Activated B cell treated with CpG ODN at 0.5 μM for 24 hours (primary cell): ENCODE results near the gene LGALS8. TPM values are rescaled to one million over a fixed set of nuclear protein-coding genes. Genes with fewer than 3 reads are reported as not detected.
"Not testable (repeated sequence)": the region's sequence is repeated elsewhere in the genome, so short reads cannot be mapped to it uniquely, and the experiment has no call there.

ENCODE experiments used
- ATAC-seq: fragments of 200-7000 bp; cut with Tn5 transposase; one replicate; pipeline ENCODE4 v1.10.0; 2021; ENCODE audit warnings: low read depth, mild to moderate bottlenecking, moderate library complexity
- CTCF ChIA-PET: fragments of 350-600 bp; sonication (Branson Sonifier 250); formaldehyde crosslinking; loops from one replicate; lab custom pipeline; 2021; ENCODE audit warnings: antibody characterized with exemption; lab: Charles Lee
- POLR2A ChIA-PET: fragments of 350-600 bp; sonication (Branson Sonifier 250); formaldehyde crosslinking; loops from one replicate; lab custom pipeline; 2021; ENCODE audit warnings: antibody characterized with exemption; lab: Charles Lee
- DNase-seq: peaks from one replicate; pipeline ENCODE4 v3.0.0; 2022
- H3K27ac Mint-ChIP-seq: one replicate; pipeline ENCODE4 v1.8.0; 2020; ENCODE audit warnings: mixed read lengths
- H3K27me3 Mint-ChIP-seq: one replicate; pipeline ENCODE4 v1.8.0; 2021; ENCODE audit warnings: mixed read lengths
- H3K36me3 Mint-ChIP-seq: one replicate; pipeline ENCODE4 v1.8.0; 2021; ENCODE audit warnings: low read depth, mixed read lengths
- H3K4me1 Mint-ChIP-seq: one replicate; pipeline ENCODE4 v1.8.0; 2021; ENCODE audit warnings: mixed read lengths
- H3K4me3 Mint-ChIP-seq: one replicate; pipeline ENCODE4 v1.8.0; 2020; ENCODE audit warnings: mild to moderate bottlenecking, mixed read lengths
- H3K9me3 Mint-ChIP-seq: one replicate; pipeline ENCODE4 v1.8.0; 2020; ENCODE audit warnings: mixed read lengths
- intact Hi-C: fragments of 100-400 bp; cut with micrococcal nuclease; formaldehyde crosslinking; loops from one replicate; pipeline ENCODE4 v1.15.1; 2024
- total RNA-seq: library from RNA; stranded (reverse); gene quantifications from 2 replicates; pipeline ENCODE4 v1.2.3, GENCODE V29; 2022
- TF ChIP-seq, protein P1 (sequence below): fragments of 200-600 bp; IDR thresholded peaks from one replicate; pipeline ENCODE4 v1.8.0; 2022; ENCODE audit warnings: antibody characterized with exemption, mild to moderate bottlenecking

LGALS8 gene
- total RNA-seq, 1 donor from 2014 or later = 37.4 TPM

DNA sequence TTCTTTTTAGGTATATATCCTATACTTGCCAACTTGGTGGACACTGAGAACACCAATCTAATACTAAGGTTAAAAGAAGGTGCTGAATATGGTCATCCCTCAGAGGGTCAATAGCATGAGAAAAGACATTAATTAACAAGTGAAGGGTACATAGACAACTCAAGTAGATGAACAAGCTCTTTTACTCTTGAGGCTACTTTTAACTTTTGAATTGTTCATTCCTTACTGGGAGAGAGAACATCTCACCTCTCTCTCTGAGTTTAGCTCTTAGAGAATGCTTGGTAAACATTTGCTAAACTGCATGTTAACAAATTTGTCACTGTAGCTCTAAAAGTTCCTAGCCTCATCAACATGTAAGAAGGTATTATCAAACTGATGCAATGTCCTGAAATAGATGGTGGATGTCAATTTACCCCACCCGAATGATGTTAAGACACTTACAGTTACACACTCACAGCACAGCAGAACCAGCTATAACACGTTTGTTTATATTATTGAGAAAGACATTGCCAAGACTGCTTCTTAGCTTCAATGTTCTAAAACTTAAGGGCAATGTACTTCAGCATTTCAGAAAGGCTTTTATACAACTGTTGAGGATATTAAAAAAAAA, 44.6 kb downstream of the LGALS8 start:
- ATAC-seq = no peak
- H3K4me3 Mint-ChIP-seq = no peak overlapping the region
- H3K4me1 Mint-ChIP-seq = no peaks in the 10 kb centered on the region
- TF ChIP-seq, protein P1, sequence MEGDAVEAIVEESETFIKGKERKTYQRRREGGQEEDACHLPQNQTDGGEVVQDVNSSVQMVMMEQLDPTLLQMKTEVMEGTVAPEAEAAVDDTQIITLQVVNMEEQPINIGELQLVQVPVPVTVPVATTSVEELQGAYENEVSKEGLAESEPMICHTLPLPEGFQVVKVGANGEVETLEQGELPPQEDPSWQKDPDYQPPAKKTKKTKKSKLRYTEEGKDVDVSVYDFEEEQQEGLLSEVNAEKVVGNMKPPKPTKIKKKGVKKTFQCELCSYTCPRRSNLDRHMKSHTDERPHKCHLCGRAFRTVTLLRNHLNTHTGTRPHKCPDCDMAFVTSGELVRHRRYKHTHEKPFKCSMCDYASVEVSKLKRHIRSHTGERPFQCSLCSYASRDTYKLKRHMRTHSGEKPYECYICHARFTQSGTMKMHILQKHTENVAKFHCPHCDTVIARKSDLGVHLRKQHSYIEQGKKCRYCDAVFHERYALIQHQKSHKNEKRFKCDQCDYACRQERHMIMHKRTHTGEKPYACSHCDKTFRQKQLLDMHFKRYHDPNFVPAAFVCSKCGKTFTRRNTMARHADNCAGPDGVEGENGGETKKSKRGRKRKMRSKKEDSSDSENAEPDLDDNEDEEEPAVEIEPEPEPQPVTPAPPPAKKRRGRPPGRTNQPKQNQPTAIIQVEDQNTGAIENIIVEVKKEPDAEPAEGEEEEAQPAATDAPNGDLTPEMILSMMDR = no peak
- H3K9me3 Mint-ChIP-seq = no peaks in the 10 kb centered on the region
- no peaks in the 10 kb centered on the region for H3K27me3 Mint-ChIP-seq
- CTCF ChIA-PET = no interaction called here
- H3K27ac Mint-ChIP-seq = no peak overlapping the region
- POLR2A ChIA-PET = no interaction called here
- H3K36me3 Mint-ChIP-seq = peaks cover 93% of the 10 kb centered on the region
- intact Hi-C loops = no loop called here
- DNase-seq = no peak

DNA sequence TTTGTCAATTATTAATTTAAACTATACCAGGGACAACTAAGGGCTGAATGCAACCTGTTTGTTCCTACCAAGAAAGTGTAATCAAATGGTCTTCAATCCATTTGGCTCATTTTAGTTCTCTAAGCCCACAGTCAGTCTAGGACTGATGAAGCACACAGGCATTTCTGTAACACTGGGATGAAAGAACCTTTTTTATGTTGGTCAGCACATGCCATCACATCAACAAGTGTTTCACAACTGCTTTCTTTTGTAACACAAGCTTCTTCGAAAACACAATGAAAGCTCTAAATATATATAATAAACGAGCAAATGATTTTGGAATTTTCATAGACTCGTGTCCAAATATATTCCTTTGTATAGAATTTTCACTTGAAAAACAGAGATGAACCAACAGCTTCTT, 51.7 kb downstream of the LGALS8 start:
- CTCF ChIA-PET = no interaction called here
- DNase-seq (no peak), ATAC-seq (no peak)
- Mint-ChIP-seq H3K36me3 (peaks cover 85% of the 10 kb centered on the region), H3K4me1 (no peaks in the 10 kb centered on the region), H3K9me3 (no peaks in the 10 kb centered on the region), H3K27ac (no peak overlapping the region), H3K4me3 (no peak overlapping the region), H3K27me3 (no peaks in the 10 kb centered on the region)
- POLR2A ChIA-PET = no interaction called here
- TF ChIP-seq, protein P1 = no peak
- intact Hi-C loops = no loop called here

DNA sequence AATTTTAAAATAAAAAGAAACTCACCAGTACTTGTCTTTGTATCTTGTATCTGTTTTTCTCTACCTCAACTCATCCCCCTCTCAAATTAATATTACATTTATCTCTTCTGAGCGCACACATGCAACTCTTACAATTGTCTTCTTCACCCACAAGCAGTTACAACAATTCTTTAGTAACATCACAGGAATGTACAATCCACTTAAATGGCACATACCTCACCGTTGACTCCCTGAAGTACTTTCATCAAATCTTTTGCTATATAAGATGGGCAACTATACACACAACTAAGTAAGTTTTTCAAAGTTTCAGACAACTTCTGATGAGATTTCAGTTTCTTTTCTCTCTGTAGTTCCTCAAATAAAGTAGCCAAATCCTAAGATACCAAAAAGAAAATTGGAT, 52.2 kb downstream of the LGALS8 start:
- ATAC-seq (no peak), DNase-seq (no peak)
- no peaks in the 10 kb centered on the region for H3K27me3 Mint-ChIP-seq
- TF ChIP-seq, protein P1 = no peak
- no peak overlapping the region for H3K4me3 Mint-ChIP-seq
- ChIA-PET CTCF (no interaction called here), POLR2A (no interaction called here)
- intact Hi-C loops = no loop called here
- H3K36me3 Mint-ChIP-seq = peaks cover 84% of the 10 kb centered on the region
- no peaks in the 10 kb centered on the region for H3K9me3 Mint-ChIP-seq
- no peak overlapping the region for H3K27ac Mint-ChIP-seq
- H3K4me1 Mint-ChIP-seq = no peaks in the 10 kb centered on the region

DNA sequence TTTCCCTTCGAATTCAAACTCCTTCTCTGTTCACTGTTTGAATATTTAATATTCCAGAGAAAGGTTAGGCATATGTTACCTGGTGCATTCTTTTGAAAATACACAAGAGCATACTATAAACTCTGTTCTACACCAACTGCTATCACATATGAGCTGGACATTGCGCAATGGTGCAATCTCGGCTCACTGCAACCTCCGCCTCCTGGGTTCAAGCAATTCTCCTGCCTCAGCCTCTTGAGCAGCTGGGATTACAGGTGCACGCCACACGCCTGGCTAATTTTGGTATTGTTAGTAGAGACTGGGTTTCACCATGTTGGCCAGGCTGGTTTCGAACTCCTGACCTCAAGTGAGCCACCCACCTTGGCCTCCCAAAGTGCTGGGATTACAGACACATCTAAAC, 53.3 kb downstream of the LGALS8 start:
- H3K27me3 Mint-ChIP-seq, CTCF ChIA-PET, H3K27ac Mint-ChIP-seq, H3K9me3 Mint-ChIP-seq, intact Hi-C loops, ATAC-seq, DNase-seq, H3K4me1 Mint-ChIP-seq, H3K4me3 Mint-ChIP-seq: not testable (repeated sequence)
- H3K36me3 Mint-ChIP-seq = peaks cover 84% of the 10 kb centered on the region
- POLR2A ChIA-PET = interaction anchor here (0.7 kb wide), 1 partner anchor 13 kb away, joined by 3 read pairs; no protein-coding TSS in a partner anchor

DNA sequence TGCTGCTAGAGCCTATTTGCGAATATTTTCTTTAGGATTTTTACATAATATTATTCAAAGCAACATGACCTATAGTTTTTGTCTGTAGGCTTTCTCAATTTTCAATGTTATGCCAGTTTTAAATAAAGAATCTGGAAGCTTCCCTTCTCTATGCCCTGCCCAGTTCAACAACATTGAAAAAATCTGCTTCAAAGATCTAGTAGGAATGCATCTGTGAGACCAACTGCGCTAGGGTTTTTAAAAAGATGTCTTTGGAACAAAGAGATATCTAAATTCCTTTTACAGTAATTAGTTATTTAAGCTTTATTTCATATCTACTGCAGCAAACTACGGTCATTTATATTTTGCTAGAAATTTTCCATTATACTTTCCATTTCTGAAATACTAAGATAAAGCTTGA, 54.9 kb downstream of the LGALS8 start:
- ChIA-PET CTCF (no interaction called here), POLR2A (no interaction called here)
- H3K4me3 Mint-ChIP-seq = no peak overlapping the region

DNA sequence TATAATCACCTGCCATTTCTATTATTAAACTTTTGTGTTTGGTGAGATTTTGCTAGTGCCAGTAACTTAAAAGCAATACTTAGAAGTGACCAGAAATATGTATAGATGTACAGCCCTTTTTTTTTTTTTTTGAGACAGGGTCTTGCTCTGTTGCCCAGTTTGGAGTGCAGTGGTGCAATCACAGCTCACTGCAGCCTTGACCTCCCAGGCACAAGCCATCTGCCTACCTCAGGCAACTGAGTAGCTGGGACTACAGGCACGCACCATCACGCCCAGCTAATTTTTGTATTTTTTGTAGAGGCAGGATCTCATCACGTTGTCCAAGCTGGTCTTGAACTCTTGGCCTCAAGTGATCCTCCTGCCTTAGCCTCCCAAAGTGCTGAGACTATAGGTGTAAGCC, 56.6 kb downstream of the LGALS8 start:
- H3K4me3 Mint-ChIP-seq, H3K4me1 Mint-ChIP-seq, H3K27ac Mint-ChIP-seq, H3K27me3 Mint-ChIP-seq, DNase-seq, CTCF ChIA-PET, ATAC-seq, intact Hi-C loops, H3K9me3 Mint-ChIP-seq: not testable (repeated sequence)
- POLR2A ChIA-PET = interaction anchor here (0.6 to 0.7 kb wide), 3 partner anchors 14 to 673 kb away, joined by 3 to 7 read pairs (median 7); no protein-coding TSS in a partner anchor
- peaks cover 89% of the 10 kb centered on the region for H3K36me3 Mint-ChIP-seq

More for the DNA sequence above, 54.9 kb downstream of the LGALS8 start:
- no peak for DNase-seq
- no peak for ATAC-seq
- Mint-ChIP-seq H3K9me3 (no peaks in the 10 kb centered on the region), H3K27me3 (no peaks in the 10 kb centered on the region), H3K36me3 (peaks cover 86% of the 10 kb centered on the region), H3K4me1 (no peaks in the 10 kb centered on the region), H3K27ac (no peak overlapping the region)
- intact Hi-C loops = no loop called here
- TF ChIP-seq, protein P1 = no peak
